GM12874 (cell line): ENCODE measurements around the gene GOLGA1.

Experiments used
- TF ChIP-seq, protein P1 (sequence below): IDR thresholded peaks from 2 replicates; pipeline ENCODE4 v1.5.1; 2011; ENCODE audit warnings: low read depth, mild to moderate bottlenecking, control low read depth, low read length, moderate library complexity; ENCODE audit not compliant: insufficient read depth

GOLGA1 gene

DNA sequence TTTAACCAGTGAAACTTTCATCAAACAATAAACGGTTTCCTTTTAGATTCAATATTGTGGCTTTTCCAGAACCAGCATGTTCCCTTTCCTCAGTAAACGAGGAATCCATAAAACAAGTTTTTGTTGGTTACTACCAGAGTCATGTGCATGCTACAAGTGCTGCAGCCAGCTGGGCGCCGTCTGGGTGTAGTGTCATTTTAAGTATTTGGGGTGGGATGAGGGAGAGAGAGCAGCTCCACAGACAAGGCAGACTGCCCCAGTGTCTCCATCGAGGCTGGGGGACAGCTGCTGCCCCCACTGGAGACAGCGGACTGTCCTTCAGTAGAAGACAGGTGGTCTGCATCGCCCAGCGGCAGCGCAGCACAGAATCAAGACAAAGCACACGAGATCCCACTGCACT is 61.7 kb downstream of the GOLGA1 start:
- TF ChIP-seq, protein P1, sequence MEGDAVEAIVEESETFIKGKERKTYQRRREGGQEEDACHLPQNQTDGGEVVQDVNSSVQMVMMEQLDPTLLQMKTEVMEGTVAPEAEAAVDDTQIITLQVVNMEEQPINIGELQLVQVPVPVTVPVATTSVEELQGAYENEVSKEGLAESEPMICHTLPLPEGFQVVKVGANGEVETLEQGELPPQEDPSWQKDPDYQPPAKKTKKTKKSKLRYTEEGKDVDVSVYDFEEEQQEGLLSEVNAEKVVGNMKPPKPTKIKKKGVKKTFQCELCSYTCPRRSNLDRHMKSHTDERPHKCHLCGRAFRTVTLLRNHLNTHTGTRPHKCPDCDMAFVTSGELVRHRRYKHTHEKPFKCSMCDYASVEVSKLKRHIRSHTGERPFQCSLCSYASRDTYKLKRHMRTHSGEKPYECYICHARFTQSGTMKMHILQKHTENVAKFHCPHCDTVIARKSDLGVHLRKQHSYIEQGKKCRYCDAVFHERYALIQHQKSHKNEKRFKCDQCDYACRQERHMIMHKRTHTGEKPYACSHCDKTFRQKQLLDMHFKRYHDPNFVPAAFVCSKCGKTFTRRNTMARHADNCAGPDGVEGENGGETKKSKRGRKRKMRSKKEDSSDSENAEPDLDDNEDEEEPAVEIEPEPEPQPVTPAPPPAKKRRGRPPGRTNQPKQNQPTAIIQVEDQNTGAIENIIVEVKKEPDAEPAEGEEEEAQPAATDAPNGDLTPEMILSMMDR, result no peak

DNA sequence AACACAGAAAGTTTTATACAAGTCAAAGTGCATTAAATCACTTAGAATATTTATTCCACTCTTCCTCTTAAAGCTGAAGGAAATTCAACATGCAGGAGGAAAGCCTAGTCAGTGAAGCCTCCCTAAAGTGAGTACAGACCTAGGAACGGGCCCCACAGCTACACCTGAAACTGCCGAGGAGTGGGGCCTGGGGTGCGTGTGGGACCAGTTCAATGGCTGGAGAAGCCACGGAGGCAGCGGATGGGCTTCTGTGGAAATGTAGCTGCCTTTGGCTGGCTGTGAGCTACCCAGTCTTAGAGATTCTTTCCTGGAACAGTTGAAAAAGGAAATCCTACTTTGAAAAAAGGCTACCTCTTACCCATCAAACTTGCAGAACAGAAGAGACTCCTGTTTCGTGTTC is 62.4 kb downstream of the GOLGA1 start:
- TF ChIP-seq, protein P1, result no peak

DNA sequence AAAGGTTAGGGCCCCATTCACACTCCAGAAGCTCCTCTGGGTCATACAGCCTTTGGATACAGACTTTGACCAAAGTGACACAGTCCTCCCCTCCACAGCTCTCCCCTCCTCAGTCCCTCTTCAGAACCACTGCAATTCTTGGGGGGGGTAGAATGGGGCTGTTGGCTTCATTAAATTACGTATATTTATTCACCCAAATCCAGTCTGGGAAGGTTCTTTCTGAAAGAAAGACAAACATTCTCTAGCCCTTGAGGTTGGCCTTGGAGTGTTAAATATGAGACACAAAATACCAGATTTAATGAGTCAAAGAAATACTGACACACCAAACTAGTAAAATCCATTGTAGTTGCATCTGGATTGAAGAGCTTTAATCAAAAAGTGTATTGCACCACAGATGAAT is 62.9 kb downstream of the GOLGA1 start:
- TF ChIP-seq, protein P1, result no peak

DNA sequence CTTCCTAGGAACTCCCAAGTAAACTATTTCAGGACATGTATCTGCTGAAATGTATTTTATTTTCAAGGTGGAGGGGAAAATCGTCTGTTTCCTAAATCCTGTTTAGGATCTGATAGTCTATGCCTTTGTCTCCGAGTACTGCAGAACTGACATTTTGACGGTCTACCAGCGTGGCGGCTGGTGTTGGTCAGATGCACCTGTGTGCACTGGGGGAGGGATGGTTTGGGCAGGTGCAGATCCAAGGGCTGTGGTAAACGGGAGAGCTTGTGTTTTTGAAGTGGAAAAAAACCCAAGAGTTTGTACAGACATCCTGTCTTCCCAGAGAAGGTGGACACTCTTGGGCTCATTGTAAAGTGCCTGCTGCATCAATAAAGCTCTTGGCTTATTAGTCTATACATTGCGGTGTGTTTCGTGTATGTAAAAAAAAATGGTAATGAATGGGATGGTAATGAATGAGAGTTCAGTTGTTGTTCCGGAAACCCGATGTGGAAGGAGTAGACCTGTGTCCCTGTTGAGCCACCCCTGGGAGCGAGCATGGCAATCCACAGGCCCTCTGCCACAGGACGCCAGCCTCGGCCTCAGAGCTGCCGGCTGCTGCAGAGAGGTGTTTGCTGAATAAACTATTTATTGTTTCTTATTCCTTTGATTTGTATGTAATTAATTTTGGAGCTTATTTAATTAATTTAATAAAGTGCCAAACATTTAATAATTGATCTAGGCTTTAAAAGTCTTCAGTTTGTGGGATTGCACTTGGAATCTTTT is 63.7 kb downstream of the GOLGA1 start:
- TF ChIP-seq, protein P1, result no peak

DNA sequence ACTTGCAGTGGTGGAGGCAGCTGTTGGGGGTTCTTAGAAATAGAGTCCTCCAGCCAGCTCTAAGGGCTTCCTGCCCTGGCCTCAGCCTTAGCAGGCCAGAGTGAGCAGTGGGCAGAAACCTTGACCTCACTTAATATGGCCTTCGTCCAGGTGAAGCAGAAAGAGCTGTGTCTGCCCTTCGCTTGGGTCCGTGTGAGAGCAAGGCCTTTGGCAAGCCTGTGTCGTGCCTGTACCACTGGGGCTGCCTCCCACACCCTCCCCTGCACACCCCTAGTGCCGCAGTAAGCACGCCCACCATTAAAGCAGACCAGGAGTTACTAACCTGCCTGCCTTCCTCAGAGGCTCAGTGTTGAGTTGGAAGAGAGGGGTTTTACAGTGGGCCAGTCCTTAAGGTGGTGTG is 65.4 kb downstream of the GOLGA1 start:
- TF ChIP-seq, protein P1, result no peak

DNA sequence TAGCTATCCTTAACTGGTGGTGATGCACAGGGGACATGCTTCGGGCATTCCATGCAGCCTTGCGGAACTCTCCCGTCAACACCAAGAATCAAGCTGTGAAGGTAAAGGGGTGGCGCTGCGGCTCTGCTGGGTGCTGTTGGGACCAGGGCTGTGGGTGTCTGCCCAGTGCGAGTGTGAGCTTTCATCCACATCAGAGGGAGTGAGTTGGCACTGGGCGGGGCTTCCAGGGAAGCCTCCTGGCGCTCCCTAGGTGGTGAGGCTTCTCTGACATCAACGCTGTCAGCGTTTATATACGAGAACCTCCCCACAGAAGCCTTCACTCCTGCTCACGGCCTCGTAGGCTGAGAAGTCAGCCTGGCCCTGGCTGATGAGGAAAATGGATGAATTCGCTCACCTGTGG is 67.2 kb downstream of the GOLGA1 start:
- TF ChIP-seq, protein P1, result no peak

DNA sequence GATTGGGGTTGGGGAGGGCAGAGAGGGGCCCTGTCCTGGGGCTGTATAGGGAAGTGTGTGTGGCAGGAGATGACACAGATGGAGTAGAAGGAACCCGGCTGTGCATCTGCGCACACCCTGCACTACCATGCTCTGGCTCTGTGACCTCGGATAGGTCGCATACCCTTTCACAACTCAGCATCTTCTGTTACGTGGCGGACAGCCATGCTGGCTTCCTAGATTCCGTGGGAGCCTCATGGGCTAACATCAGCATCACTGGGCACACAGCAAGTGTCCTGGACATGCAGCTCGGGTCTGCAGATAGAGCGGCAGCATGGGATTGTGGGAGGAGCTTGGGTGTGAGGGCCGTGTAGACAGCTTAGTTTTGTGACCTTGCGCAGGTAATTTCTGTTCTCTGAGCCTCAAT is 69.7 kb downstream of the GOLGA1 start:
- TF ChIP-seq, protein P1, result no peak

DNA sequence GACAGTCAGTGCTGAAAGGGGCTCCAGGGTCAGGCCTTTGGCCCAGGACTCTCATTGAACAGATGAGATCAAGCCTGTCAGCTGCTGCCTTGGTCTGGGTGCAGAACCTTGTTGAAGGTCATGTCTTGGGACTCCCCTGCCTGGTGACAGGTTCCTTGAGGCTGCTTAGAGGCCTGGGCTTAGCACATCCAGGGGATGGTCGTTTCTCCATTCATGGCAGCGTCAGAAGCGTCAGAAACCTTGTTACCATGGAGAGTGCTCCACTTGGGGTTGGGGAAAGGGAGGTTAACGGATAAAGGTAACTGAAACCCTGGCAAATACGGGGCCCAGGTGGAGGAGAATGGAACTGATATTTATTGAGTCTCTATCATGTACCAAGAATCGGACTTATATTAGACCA is 70.2 kb downstream of the GOLGA1 start:
- TF ChIP-seq, protein P1, result no peak
